H9 (cell line): Measurements from ENCODE around the gene HSD3B1. TPM values are rescaled to one million over a fixed set of nuclear protein-coding genes. Genes with fewer than 3 reads are reported as not detected.
"Not testable (repeated sequence)": the region's sequence is repeated elsewhere in the genome, so short reads cannot be mapped to it uniquely, and the experiment has no call there.

Source experiments
- DNase-seq: peaks from one replicate; pipeline ENCODE4 v3.0.0-alpha.2; 2017
- H2AFZ ChIP-seq: one replicate; pipeline ENCODE4 v1.6.1; 2013; ENCODE audit warnings: mild to moderate bottlenecking, low read length, control low read depth, moderate library complexity
- H2AK5ac ChIP-seq: 2 replicates; pipeline ENCODE4 v1.6.1; 2013; ENCODE audit warnings: low read length, control low read depth, mixed read lengths; ENCODE audit not compliant: insufficient read length
- H2BK120ac ChIP-seq: one replicate; pipeline ENCODE4 v1.6.1; 2013; ENCODE audit warnings: low read depth, mild to moderate bottlenecking, low read length, control low read depth, inconsistent platforms; ENCODE audit not compliant: poor library complexity, severe bottlenecking
- H2BK12ac ChIP-seq: 2 replicates; pipeline ENCODE4 v1.6.1; 2013; ENCODE audit warnings: low read length, control low read depth, mixed read lengths, low read depth; ENCODE audit not compliant: insufficient read length
- H2BK15ac ChIP-seq: 2 replicates; pipeline ENCODE4 v1.6.1; 2013; ENCODE audit warnings: low read depth, low read length, control low read depth
- H2BK20ac ChIP-seq: one replicate; pipeline ENCODE4 v1.6.1; 2013; ENCODE audit warnings: low read depth, mild to moderate bottlenecking, low read length, control low read depth, inconsistent platforms; ENCODE audit not compliant: poor library complexity, severe bottlenecking
- H2BK5ac ChIP-seq: 2 replicates; pipeline ENCODE4 v1.6.1; 2013; ENCODE audit warnings: low read length, control low read depth, mixed read lengths; ENCODE audit not compliant: insufficient read length
- H3K14ac ChIP-seq: 2 replicates; pipeline ENCODE4 v1.6.1; 2013; ENCODE audit warnings: low read length, control low read depth; ENCODE audit not compliant: insufficient read depth
- H3K18ac ChIP-seq: 2 replicates; pipeline ENCODE4 v1.6.1; 2013; ENCODE audit warnings: low read depth, mild to moderate bottlenecking, mixed read lengths, low read length, control low read depth; ENCODE audit not compliant: insufficient read length
- H3K23ac ChIP-seq: 2 replicates; pipeline ENCODE4 v1.6.1; 2013; ENCODE audit warnings: low read length, control low read depth, mixed read lengths, low read depth; ENCODE audit not compliant: insufficient read length
- H3K23me2 ChIP-seq: 2 replicates; pipeline ENCODE4 v1.6.1; 2013; ENCODE audit warnings: low read depth, mild to moderate bottlenecking, mixed read lengths, low read length, control low read depth; ENCODE audit not compliant: insufficient read length, poor library complexity, severe bottlenecking
- H3K27ac ChIP-seq: 2 replicates; pipeline ENCODE4 v1.5.1; 2013; ENCODE audit warnings: low read length, control low read depth, mixed read lengths, low read depth; ENCODE audit not compliant: insufficient read length
- H3K27me3 ChIP-seq: 2 replicates; pipeline ENCODE4 v1.6.1; 2013; ENCODE audit warnings: low read length, control low read depth, inconsistent platforms; ENCODE audit not compliant: insufficient read depth
- H3K4ac ChIP-seq: 2 replicates; pipeline ENCODE4 v1.6.1; 2013; ENCODE audit warnings: low read depth, mild to moderate bottlenecking, control low read depth, inconsistent platforms, low read length, moderate library complexity
- H3K4me1 ChIP-seq: 2 replicates; pipeline ENCODE4 v1.6.1; 2013; ENCODE audit warnings: low read length, control low read depth, inconsistent platforms; ENCODE audit not compliant: insufficient read depth
- H3K4me2 ChIP-seq: 2 replicates; pipeline ENCODE4 v1.6.1; 2013; ENCODE audit warnings: low read length, control low read depth, mixed read lengths; ENCODE audit not compliant: insufficient read length, insufficient read depth
- H3K56ac ChIP-seq: 2 replicates; pipeline ENCODE4 v1.6.1; 2013; ENCODE audit warnings: low read depth, mild to moderate bottlenecking, mixed read lengths, low read length, control low read depth; ENCODE audit not compliant: insufficient read length
- H3K79me1 ChIP-seq: 2 replicates; pipeline ENCODE4 v1.6.1; 2013; ENCODE audit warnings: low read depth, mild to moderate bottlenecking, moderate library complexity, low read length, control low read depth, inconsistent platforms; ENCODE audit not compliant: insufficient read depth, poor library complexity, severe bottlenecking
- H3K79me2 ChIP-seq: 2 replicates; pipeline ENCODE4 v1.6.1; 2013; ENCODE audit warnings: low read length, control low read depth, inconsistent platforms; ENCODE audit not compliant: insufficient read depth
- H3K9ac ChIP-seq: 2 replicates; pipeline ENCODE4 v1.6.1; 2013; ENCODE audit warnings: low read length, control low read depth, mixed read lengths; ENCODE audit not compliant: insufficient read length; ENCODE audit errors: extremely low read depth
- H3K9me3 ChIP-seq: one replicate; pipeline ENCODE4 v1.6.1; 2013; ENCODE audit warnings: low read depth, low read length, inconsistent platforms; ENCODE audit not compliant: control insufficient read depth
- H3T11ph ChIP-seq: one replicate; pipeline ENCODE4 v1.6.1; 2013; ENCODE audit warnings: mild to moderate bottlenecking, low read length, control low read depth, inconsistent platforms
- H4K20me1 ChIP-seq: one replicate; pipeline ENCODE4 v1.6.1; 2013; ENCODE audit not compliant: control insufficient read depth, insufficient read length, insufficient read depth
- H4K5ac ChIP-seq: 2 replicates; pipeline ENCODE4 v1.6.1; 2013; ENCODE audit warnings: low read depth, mild to moderate bottlenecking, mixed read lengths, low read length, control low read depth; ENCODE audit not compliant: insufficient read length
- H4K8ac ChIP-seq: replicated peaks from 2 replicates; pipeline ENCODE4 v1.6.1; 2013; ENCODE audit warnings: low read length, control low read depth, mixed read lengths, low read depth; ENCODE audit not compliant: insufficient read length
- H4K91ac ChIP-seq: 2 replicates; pipeline ENCODE4 v1.6.1; 2013; ENCODE audit warnings: low read depth, mild to moderate bottlenecking, moderate library complexity, mixed read lengths, low read length, control low read depth; ENCODE audit not compliant: insufficient read length
- H3K27ac Mint-ChIP-seq, 3 experiments: 2 replicates in 2 of 3; 3 replicates in 1 of 3; pipeline ENCODE4 v1.8.0; 2020 to 2021; ENCODE audit warnings: mixed read lengths in 3 of 3, mild to moderate bottlenecking in 1 of 3, moderate library complexity in 1 of 3
- H3K27me3 Mint-ChIP-seq: 2 replicates; pipeline ENCODE4 v1.8.0; 2021; ENCODE audit warnings: low read depth, mild to moderate bottlenecking, moderate library complexity, mixed read lengths
- H3K36me3 Mint-ChIP-seq, 3 experiments: 2 replicates in 2 of 3; 3 replicates in 1 of 3; pipeline ENCODE4 v1.8.0; 2020 to 2021; ENCODE audit warnings: low read depth in 3 of 3, mixed read lengths in 3 of 3; ENCODE audit not compliant: insufficient read depth in 1 of 3
- H3K4me1 Mint-ChIP-seq, 2 experiments: 2 replicates each; pipeline ENCODE4 v1.8.0; 2020; ENCODE audit warnings: mixed read lengths in 2 of 2
- H3K4me3 Mint-ChIP-seq, 2 experiments: 2 replicates in 1 of 2; 3 replicates in 1 of 2; pipeline ENCODE4 v1.8.0; 2020 to 2021; ENCODE audit warnings: mild to moderate bottlenecking in 2 of 2, mixed read lengths in 2 of 2, moderate library complexity in 1 of 2
- H3K9me3 Mint-ChIP-seq, 2 experiments: 2 replicates in 1 of 2; 3 replicates in 1 of 2; pipeline ENCODE4 v1.8.0; 2020; ENCODE audit warnings: mild to moderate bottlenecking in 2 of 2, mixed read lengths in 2 of 2, moderate library complexity in 1 of 2
- whole genome bisulfite sequencing: extraction: QIAGEN DNeasy Blood & Tissue Kit; methylation state at CpG from one replicate; pipeline ENCODE4 v1.1.7; 2013; ENCODE audit warnings: missing lambda C conversion rate, low lambda C conversion rate, mixed read lengths; ENCODE audit not compliant: insufficient read length; ENCODE audit errors: extremely low coverage; 5-methylcytosine and 5-hydroxymethylcytosine counted together
- total RNA-seq: library from RNA; stranded (reverse); gene quantifications from 2 replicates; pipeline ENCODE4 v1.2.1, GENCODE V29; 2021

The HSD3B1 gene
- total RNA-seq, 1 experiment from 2014 or later: not detected

- not testable (repeated sequence) for H3K27me3 Mint-ChIP-seq, H4K91ac ChIP-seq, H2BK12ac ChIP-seq, H3K9me3 Mint-ChIP-seq, H4K5ac ChIP-seq, H3K4me3 Mint-ChIP-seq, H2AK5ac ChIP-seq, H3K9me3 ChIP-seq, H3K36me3 Mint-ChIP-seq, H2BK120ac ChIP-seq, H3K27ac ChIP-seq, H4K20me1 ChIP-seq, H3K23me2 ChIP-seq, H3K9ac ChIP-seq, H3K18ac ChIP-seq, H2BK15ac ChIP-seq, H2AFZ ChIP-seq, DNase-seq, H3K56ac ChIP-seq, H3K4me1 Mint-ChIP-seq, H2BK20ac ChIP-seq, H3K14ac ChIP-seq, H3T11ph ChIP-seq, H3K27ac Mint-ChIP-seq, H3K23ac ChIP-seq, H3K79me1 ChIP-seq, H3K4me1 ChIP-seq, H2BK5ac ChIP-seq, H3K4me2 ChIP-seq, H3K27me3 ChIP-seq, H4K8ac ChIP-seq, H3K79me2 ChIP-seq, H3K4ac ChIP-seq
- no CpG with 5 or more reads among the region's 1 CpG for WGBS
Measured at GRCh38 chr1:119553302-119554071, 46.5 kb downstream of the HSD3B1 start.
